ENCODE results near the gene CRELD1.
"Not testable (repeated sequence)": the region's sequence is repeated elsewhere in the genome, so short reads cannot be mapped to it uniquely, and the experiment has no call there.

CRELD1 gene

GRCh38 chr3:9934993-9935392 lies 1.4 kb downstream of the CRELD1 start:
- DNase-seq (ENCODE audit: low spot score), result no peak

GRCh38 chr3:9935966-9936510 lies 2.4 kb downstream of the CRELD1 start:
- DNase-seq (ENCODE audit: low spot score), result no peak

GRCh38 chr3:9937486-9938238 lies 4.0 kb downstream of the CRELD1 start:
- DNase-seq (ENCODE audit: low spot score), result no peak

GRCh38 chr3:9938966-9939365 lies 5.3 kb downstream of the CRELD1 start:
- DNase-seq (ENCODE audit: low spot score), result no peak

GRCh38 chr3:9939906-9940305 lies 6.3 kb downstream of the CRELD1 start:
- not testable (repeated sequence) for DNase-seq (ENCODE audit: low spot score)

GRCh38 chr3:9940746-9941145 lies 7.1 kb downstream of the CRELD1 start:
- no peak for DNase-seq (ENCODE audit: low spot score)

- no peak for DNase-seq (ENCODE audit: low spot score)
These were observed 8.5 kb downstream of the CRELD1 start for GRCh38 chr3:9942164-9942563.

- no peak for DNase-seq (ENCODE audit: low spot score)
These were observed 9.5 kb downstream of the CRELD1 start for GRCh38 chr3:9942934-9943690.

GRCh38 chr3:9944271-9944670 lies 10.6 kb downstream of the CRELD1 start:
- DNase-seq (ENCODE audit: low spot score), result no peak

GRCh38 chr3:9945358-9945757 lies 11.7 kb downstream of the CRELD1 start:
- peak; percentile 26 for DNase-seq (ENCODE audit: low spot score)

- peak; percentile 99 for DNase-seq (ENCODE audit: low spot score)
These were observed 12.7 kb downstream of the CRELD1 start for GRCh38 chr3:9946112-9947024.

- peak; percentile 99 for DNase-seq (ENCODE audit: low spot score)
These were observed 13.7 kb downstream of the CRELD1 start for GRCh38 chr3:9947025-9947995.

- DNase-seq (ENCODE audit: low spot score), result no peak
These were observed 15.0 kb downstream of the CRELD1 start for GRCh38 chr3:9948586-9948985.

GRCh38 chr3:9949115-9949514 lies 15.5 kb downstream of the CRELD1 start:
- DNase-seq (ENCODE audit: low spot score), result no peak

- no peak for DNase-seq (ENCODE audit: low spot score)
These were observed 16.0 kb downstream of the CRELD1 start for GRCh38 chr3:9949626-9950025.

GRCh38 chr3:9951126-9951525 lies 17.5 kb downstream of the CRELD1 start:
- no peak for DNase-seq (ENCODE audit: low spot score)

- DNase-seq (ENCODE audit: low spot score), result no peak
These were observed 17.9 kb downstream of the CRELD1 start for GRCh38 chr3:9951598-9951961.

GRCh38 chr3:9951962-9952805 lies 18.6 kb downstream of the CRELD1 start, which contains the start of gene PRRT3:
Gene PRRT3 (minus strand): TSS chr3:9952408. CDS start chr3:9950115, 2,293 bp downstream.
- peak; percentile 83 for DNase-seq (ENCODE audit: low spot score)

- peak; percentile 66 for DNase-seq (ENCODE audit: low spot score)
These were observed 21.5 kb downstream of the CRELD1 start for GRCh38 chr3:9955067-9955502.
